ENCODE measurements around the gene PAX8. TPM values are rescaled to one million over a fixed set of nuclear protein-coding genes. Genes with fewer than 3 reads are reported as not detected.
A peak's percentile ranks its signal among the peaks of the same experiment; 100 is the strongest.
"Not testable (repeated sequence)": the region's sequence is repeated elsewhere in the genome, so short reads cannot be mapped to it uniquely, and the experiment has no call there.

Gene PAX8
- total and polyA plus RNA-seq, 7 donors = 0.41 to 10.8 (median 0.93) TPM; not detected in 1

DNA sequence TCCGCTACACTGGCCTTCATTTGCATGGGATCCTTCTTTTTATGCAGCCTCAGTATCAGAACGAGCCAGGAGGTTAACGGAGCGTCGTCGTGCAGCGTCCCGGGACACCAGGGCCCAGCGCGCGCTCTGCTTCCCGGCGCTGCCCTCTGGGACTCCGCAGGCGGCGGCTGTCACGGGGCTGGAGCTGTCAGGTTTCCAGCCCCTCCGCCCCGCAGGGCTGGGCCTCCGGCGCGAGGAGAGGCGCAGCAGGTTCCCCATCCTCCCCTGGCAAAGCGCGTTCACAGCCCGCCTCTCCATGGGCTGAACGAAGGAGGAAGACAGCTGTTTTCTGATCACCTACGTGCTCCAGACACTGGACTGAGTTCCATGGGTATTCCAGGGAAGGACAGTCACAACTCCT lies 12.5 kb upstream of the PAX8 start:
- no peaks in the 10 kb centered on the region for H3K9me3 ChIP-seq
- peak overlapping the region in 1 of 4 donors; percentile 3 for H3K27ac ChIP-seq
- no peak for DNase-seq
- intact Hi-C loops (cut with DNase I) = no loop called here
- H3K4me1 ChIP-seq = no peaks in the 10 kb centered on the region
- no peaks in the 10 kb centered on the region for H3K36me3 ChIP-seq
- H3K27me3 ChIP-seq = no peaks in the 10 kb centered on the region
- WGBS, 2 donors = 12 to 27% methylated on average over 28 of the region's 28 CpGs
- no peak overlapping the region for H3K4me3 ChIP-seq
- no peak for TF ChIP-seq EP300 (IDR thresholded peaks at IDR 0.05)

- H3K9me3 ChIP-seq; DNase-seq; H3K36me3 ChIP-seq; H3K27me3 ChIP-seq; H3K4me3 ChIP-seq; H3K27ac ChIP-seq; intact Hi-C loops (cut with DNase I): not testable (repeated sequence)
- WGBS, 2 donors = 18 to 71% methylated on average over 5 of the region's 5 CpGs
- H3K4me1 ChIP-seq = peaks cover 0 to 21% (median 19%) of the 10 kb centered on the region in 4 donors
Observed at GRCh38 chr2:113288674-113289149, 10.0 kb upstream of the PAX8 start.

DNA sequence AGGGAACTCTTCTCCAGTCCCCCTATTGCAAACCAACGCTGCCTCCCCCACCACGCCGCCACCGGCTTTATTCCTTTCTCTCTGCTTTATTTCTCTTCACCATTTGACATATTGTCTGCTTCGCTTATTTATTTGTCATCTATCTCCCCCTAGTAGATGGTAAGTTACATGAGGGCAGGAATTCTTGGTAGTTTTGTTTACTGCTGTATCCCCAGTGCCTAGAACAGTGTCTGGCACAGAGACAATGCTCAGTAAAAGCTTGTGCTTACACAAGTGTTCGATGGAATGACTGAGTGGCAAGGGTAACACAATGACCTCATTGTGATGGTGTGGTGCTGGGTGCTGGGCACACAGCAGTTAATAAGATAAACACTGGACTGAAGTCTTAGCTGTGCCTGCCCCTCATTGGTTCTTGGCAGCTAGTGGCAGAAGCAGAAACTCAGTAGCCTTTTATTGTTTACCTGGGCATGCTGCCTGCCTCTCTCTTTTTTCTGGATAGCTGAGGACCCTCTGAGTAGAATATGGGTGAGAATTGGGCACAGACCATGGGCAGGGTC lies 9.5 kb upstream of the PAX8 start:
- H3K27me3 ChIP-seq; H3K36me3 ChIP-seq; intact Hi-C loops (cut with DNase I); H3K9me3 ChIP-seq; DNase-seq; H3K27ac ChIP-seq; H3K4me3 ChIP-seq: not testable (repeated sequence)
- WGBS, 2 donors = 21 to 38% methylated on average over 4 to 5 of the region's 6 CpGs
- peaks cover 0 to 26% (median 24%) of the 10 kb centered on the region in 4 donors for H3K4me1 ChIP-seq

DNA sequence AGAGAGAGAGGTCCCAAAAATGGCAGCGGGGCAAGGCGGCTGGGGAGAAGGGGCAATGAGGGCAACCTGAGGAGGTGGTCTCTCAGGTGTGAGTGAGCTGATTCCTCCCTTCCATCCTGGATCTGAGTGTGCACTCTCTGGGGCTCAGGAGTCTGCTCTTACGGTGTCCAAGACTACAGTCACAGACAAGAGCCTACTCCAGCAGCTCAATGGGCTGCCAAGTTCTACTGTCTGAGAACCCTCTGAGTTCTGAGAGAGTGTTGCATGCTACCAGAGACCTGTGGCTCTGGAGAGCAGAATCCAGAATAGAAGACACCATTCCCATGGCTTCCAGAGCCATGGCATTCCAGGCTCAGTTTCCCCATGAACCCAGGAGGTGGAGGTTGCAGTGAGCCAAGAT lies 7.1 kb upstream of the PAX8 start:
- intact Hi-C loops (cut with DNase I) = no loop called here
- no peak for DNase-seq
- peaks cover 0 to 31% (median 29%) of the 10 kb centered on the region in 4 donors for H3K4me1 ChIP-seq
- H3K4me3 ChIP-seq = no peak overlapping the region
- H3K36me3 ChIP-seq = no peaks in the 10 kb centered on the region
- no peaks in the 10 kb centered on the region for H3K27me3 ChIP-seq
- peak overlapping the region in 2 of 4 donors; percentile 85 to 86 for H3K27ac ChIP-seq
- 96 to 99% methylated on average over 3 of the region's 3 CpGs for WGBS, 2 donors
- H3K9me3 ChIP-seq = no peaks in the 10 kb centered on the region
- TF ChIP-seq CTCF (IDR thresholded peaks at IDR 0.05) = no peak
- TF ChIP-seq POLR2A (IDR thresholded peaks at IDR 0.05) = no peak
- TF ChIP-seq EP300 (IDR thresholded peaks at IDR 0.05) = no peak
- TF ChIP-seq POLR2AphosphoS5 (IDR thresholded peaks at IDR 0.05) = no peak

- peak in 1 of 4 donors; percentile 46 for TF ChIP-seq POLR2AphosphoS5 (IDR thresholded peaks at IDR 0.05)
- Histone ChIP-seq H3K27ac (peak overlapping the region; percentile 71 to 86 (median 81)), H3K4me1 (peaks cover 0 to 31% (median 29%) of the 10 kb centered on the region in 4 donors)
- H3K27me3 ChIP-seq; H3K4me3 ChIP-seq; H3K9me3 ChIP-seq; DNase-seq; intact Hi-C loops (cut with DNase I); H3K36me3 ChIP-seq: not testable (repeated sequence)
- WGBS, 2 donors = 77 to 82% methylated on average over 6 of the region's 6 CpGs
Observed at GRCh38 chr2:113284999-113285398, 6.3 kb upstream of the PAX8 start.

- intact Hi-C loops (cut with DNase I) = no loop called here
- 74 to 91% methylated on average over 1 of the region's 1 CpG for WGBS, 2 donors
- Histone ChIP-seq H3K4me3 (no peak overlapping the region), H3K27ac (peak overlapping the region; percentile 71 to 86 (median 81)), H3K4me1 (peaks cover 0 to 31% (median 29%) of the 10 kb centered on the region in 4 donors), H3K9me3 (no peaks in the 10 kb centered on the region), H3K36me3 (no peaks in the 10 kb centered on the region), H3K27me3 (no peaks in the 10 kb centered on the region)
- DNase-seq = no peak
- TF ChIP-seq CTCF (IDR thresholded peaks at IDR 0.05) (no peak), POLR2A (IDR thresholded peaks at IDR 0.05) (no peak), POLR2AphosphoS5 (IDR thresholded peaks at IDR 0.05) (no peak), EP300 (IDR thresholded peaks at IDR 0.05) (no peak)
Observed at GRCh38 chr2:113284476-113284875, 5.8 kb upstream of the PAX8 start.
